Retinal pigment epithelial cell (primary cell): ENCODE data around the gene EIF4E3.

Experiments
- DNase-seq: peaks from one replicate; pipeline ENCODE4 v3.0.0-alpha.2; 2010; ENCODE audit warnings: low read depth
- H3K4me3 ChIP-seq: 2 replicates; pipeline ENCODE4 v1.5.1; 2011; ENCODE audit warnings: mild to moderate bottlenecking, low read length, control low read depth, moderate library complexity
- CTCF ChIP-seq: conservative IDR thresholded peaks from 2 replicates; pipeline ENCODE4 v1.5.1; 2011; ENCODE audit warnings: low read depth, low read length, control low read depth, inconsistent platforms

EIF4E3 gene

GRCh38 chr3:71680603-71681002 lies 44.6 kb downstream of the EIF4E3 start:
- TF ChIP-seq CTCF, result no peak
- H3K4me3 ChIP-seq, result no peak overlapping the region
- DNase-seq, result no peak

DNA sequence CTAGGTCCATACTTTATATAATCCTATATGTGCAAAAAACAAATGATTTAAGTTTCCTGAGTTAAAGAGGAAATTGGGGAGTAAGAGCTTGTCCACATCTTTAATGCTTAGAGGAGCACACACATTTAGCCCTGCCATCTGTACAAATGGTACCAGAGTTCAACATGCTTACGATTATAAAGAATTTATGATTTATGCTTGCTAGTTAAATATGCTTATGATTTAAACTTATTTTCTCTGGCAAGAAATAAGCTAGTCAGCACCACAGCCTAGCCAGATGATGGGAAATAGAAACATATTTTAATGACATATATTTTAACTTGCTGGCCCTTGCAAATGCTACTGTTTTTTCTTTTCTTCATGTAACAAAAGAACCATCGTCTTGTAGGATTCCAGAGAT lies 48.3 kb downstream of the EIF4E3 start:
- no peak for TF ChIP-seq CTCF
- no peak for DNase-seq
- no peak overlapping the region for H3K4me3 ChIP-seq

DNA sequence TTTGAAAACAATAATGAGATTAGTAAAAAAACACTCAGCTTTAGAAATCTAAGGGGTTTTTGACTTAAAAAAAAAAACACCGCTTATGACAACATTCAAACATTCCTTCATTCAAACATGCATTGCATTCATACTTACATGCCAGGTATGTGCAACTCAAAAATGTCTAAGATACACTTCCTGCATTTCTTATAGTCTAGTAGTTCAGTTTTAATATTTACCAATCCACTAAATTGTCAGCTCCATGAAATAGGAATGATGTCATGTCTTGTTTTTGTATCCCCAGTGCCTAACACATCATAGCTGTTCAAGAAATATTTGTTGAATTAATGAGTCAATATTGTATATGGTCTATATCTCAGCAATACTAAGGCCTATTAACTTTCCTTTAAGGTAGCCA lies 51.7 kb downstream of the EIF4E3 start:
- TF ChIP-seq CTCF, result no peak
- DNase-seq, result no peak
- no peak overlapping the region for H3K4me3 ChIP-seq

- DNase-seq, result no peak
- no peak for TF ChIP-seq CTCF
- H3K4me3 ChIP-seq, result no peak overlapping the region
Measured at GRCh38 chr3:71672807-71673206, 52.4 kb downstream of the EIF4E3 start.

- H3K4me3 ChIP-seq, result no peak overlapping the region
- TF ChIP-seq CTCF, result no peak
- DNase-seq, result no peak
Measured at GRCh38 chr3:71672340-71672739, 52.9 kb downstream of the EIF4E3 start.

GRCh38 chr3:71671216-71671845 lies 53.9 kb downstream of the EIF4E3 start:
- H3K4me3 ChIP-seq, result no peak overlapping the region
- no peak for TF ChIP-seq CTCF

DNA sequence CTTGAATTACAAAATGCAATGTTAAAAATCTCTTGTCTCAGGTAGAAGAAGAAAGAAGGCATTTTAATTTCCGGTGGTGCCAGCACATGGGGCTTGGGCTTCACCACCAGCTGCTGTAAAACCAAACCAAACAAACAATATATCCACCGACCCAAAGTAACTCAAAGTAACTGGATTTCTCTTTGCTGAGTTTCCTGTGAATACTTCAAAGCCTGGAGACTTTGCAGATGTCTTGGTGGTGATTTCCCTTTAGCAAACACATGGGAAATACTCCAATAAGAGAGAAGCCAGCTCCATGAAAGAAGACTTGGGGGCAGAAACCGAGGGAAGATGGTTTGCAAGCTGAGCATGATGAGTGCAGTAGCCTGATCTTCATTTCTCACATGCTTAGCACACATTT lies 62.6 kb downstream of the EIF4E3 start:
- TF ChIP-seq CTCF, result no peak
- H3K4me3 ChIP-seq, result no peak overlapping the region
- DNase-seq, result no peak

More at GRCh38 chr3:71671216-71671845, 53.9 kb downstream of the EIF4E3 start:
- DNase-seq, result no peak
